ENCODE measurements around the gene WNT9A. TPM values are rescaled to one million over a fixed set of nuclear protein-coding genes. Genes with fewer than 3 reads are reported as not detected.

Gene WNT9A
- total and polyA plus RNA-seq, 2 of the 4 experiments (the other 2 are of a cell fraction): 0.18 to 0.36 TPM

DNA sequence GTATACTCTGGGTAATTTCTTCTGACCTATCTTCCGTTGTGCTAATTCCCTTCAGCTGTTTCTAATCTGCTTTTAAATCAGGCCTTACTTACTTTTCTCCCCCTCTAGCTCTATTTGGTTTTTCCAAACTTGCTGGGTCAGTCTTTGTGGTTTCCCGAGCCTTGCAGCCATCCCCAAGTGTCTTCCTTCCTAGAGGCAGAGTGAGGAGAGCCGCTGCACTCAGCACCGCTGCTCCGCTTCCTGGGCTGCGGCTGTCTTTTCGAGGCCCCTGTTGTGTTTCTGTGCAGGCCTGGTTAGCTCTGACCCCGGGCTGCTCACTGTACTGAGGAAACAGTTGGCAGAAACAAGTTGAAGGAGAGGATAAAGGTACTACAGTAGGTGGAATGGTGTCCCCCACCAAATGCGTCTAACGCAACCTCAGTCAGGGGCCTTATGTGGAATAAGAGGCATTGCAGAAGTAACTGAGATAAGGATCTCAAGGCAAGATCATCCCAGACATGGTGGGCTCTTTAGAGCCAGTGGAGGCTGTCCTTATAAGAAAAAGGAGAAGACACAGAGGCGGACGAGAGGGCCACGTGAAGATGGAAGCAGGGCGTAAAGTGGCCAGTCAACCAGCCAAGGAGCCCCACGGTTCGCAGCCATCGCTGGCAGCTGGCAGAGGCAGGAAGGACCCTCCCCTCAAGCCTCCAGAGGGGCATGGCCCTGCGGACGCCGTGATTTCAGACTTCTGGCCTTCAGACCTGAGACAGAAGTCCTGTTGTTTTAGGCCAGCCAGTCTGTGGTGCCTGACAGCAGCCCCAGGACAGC is 10.5 kb downstream of the WNT9A start:
- Histone ChIP-seq H3K36me3 (ENCODE audit: control insufficient read depth, insufficient read depth, low read length) (no peaks in the 10 kb centered on the region), H3K27me3 (ENCODE audit: control insufficient read depth, insufficient read depth, low read length) (no peaks in the 10 kb centered on the region; the same call in 1 of the 2 replicates), H3K9ac (ENCODE audit: low read depth, low read length) (no peak overlapping the region), H2BK20ac (ENCODE audit: low read depth, low read length) (no peak overlapping the region), H3K23ac (ENCODE audit: low read depth, low read length) (no peak overlapping the region), H3K4me2 (ENCODE audit: low read depth, low read length) (no peak overlapping the region), H2AK5ac (ENCODE audit: low read depth, low read length) (no peak overlapping the region), H2AFZ (replicated peaks; ENCODE audit: low read length, poor library complexity) (no peak overlapping the region), H3K27ac (ENCODE audit: insufficient read depth, low read length) (no peak overlapping the region), H3K9me3 (ENCODE audit: control insufficient read depth, insufficient read depth, low read length) (peaks cover 20% of the 10 kb centered on the region; the same call in 1 of the 2 replicates), H3K56ac (ENCODE audit: extremely low read depth, insufficient read depth, low read length) (no peak overlapping the region), H3K79me1 (ENCODE audit: low read depth in 1 of 2, low read length in 2 of 2) (no peaks in the 10 kb centered on the region), H3K18ac (ENCODE audit: low read depth, low read length) (no peak overlapping the region), H4K20me1 (ENCODE audit: insufficient read depth, low read length) (no peaks in the 10 kb centered on the region), H4K8ac (ENCODE audit: low read depth in 2 of 2, low read length in 2 of 2) (no peak overlapping the region), H4K91ac (ENCODE audit: insufficient read depth, low read depth, low read length) (no peak overlapping the region), H3K9me1 (ENCODE audit: insufficient read depth, low read length) (no peaks in the 10 kb centered on the region), H2BK5ac (ENCODE audit: low read depth, low read length, poor library complexity, severe bottlenecking) (no peak overlapping the region), H3K4me1 (ENCODE audit: control insufficient read depth, insufficient read depth, low read length) (no peaks in the 10 kb centered on the region), H2BK120ac (ENCODE audit: low read depth, low read length) (no peak overlapping the region), H2BK15ac (ENCODE audit: low read depth, low read length) (no peak overlapping the region), H3K4me3 (ENCODE audit: insufficient read depth, low read depth, low read length) (no peak overlapping the region), H4K5ac (ENCODE audit: low read depth, low read length) (no peak overlapping the region), H3K14ac (replicated peaks; ENCODE audit: low read depth, low read length) (no peak overlapping the region), H3K4ac (ENCODE audit: low read depth, low read length) (no peak overlapping the region), H2AK9ac (replicated peaks; ENCODE audit: low read depth, low read length, poor library complexity) (no peak overlapping the region)
- WGBS, 2 experiments (ENCODE audit: extremely low coverage in 2 of 2, insufficient read length in 1 of 2): 84% methylated on average over 5 of the region's 20 CpGs; no CpG with 5 or more reads in 1 of the 2 experiments
- DNase-seq: no peak
- dilution Hi-C loops (cut with HindIII; ENCODE audit: low sequenced_read_pairs, unreplicated experiment): no loop called here
- ChIA-PET POLR2A (ENCODE audit: unreplicated experiment) (no interaction called here), CTCF (no interaction called here)
- no TSS peak for BruUV-seq (replicated peaks)
- no peak for ATAC-seq (ENCODE audit: low read depth)
- intact Hi-C loops (cut with micrococcal nuclease): no loop called here
- in situ Hi-C loops (cut with MboI; ENCODE audit: low sequenced_read_pairs): loop anchor here (25.0 kb wide), 1 partner anchor 450 kb away; no protein-coding TSS in a partner anchor
- TF ChIP-seq CTCF (conservative IDR thresholded peaks at IDR 0.05; ENCODE audit: low read depth, low read length): no peak
- TF ChIP-seq BHLHE40 (IDR thresholded peaks at IDR 0.05; ENCODE audit: low read depth, low read length): no peak
- TF ChIP-seq MXI1 (IDR thresholded peaks at IDR 0.05; ENCODE audit: borderline replicate concordance, low read depth, low read length): no peak
- TF ChIP-seq, protein P1, sequence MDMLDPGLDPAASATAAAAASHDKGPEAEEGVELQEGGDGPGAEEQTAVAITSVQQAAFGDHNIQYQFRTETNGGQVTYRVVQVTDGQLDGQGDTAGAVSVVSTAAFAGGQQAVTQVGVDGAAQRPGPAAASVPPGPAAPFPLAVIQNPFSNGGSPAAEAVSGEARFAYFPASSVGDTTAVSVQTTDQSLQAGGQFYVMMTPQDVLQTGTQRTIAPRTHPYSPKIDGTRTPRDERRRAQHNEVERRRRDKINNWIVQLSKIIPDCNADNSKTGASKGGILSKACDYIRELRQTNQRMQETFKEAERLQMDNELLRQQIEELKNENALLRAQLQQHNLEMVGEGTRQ (IDR thresholded peaks at IDR 0.05; ENCODE audit: low read depth, low read length): no peak
- TF ChIP-seq CHD1 (IDR thresholded peaks at IDR 0.05; ENCODE audit: low read depth, low read length): no peak
- TF ChIP-seq SMC3 (IDR thresholded peaks at IDR 0.05; ENCODE audit: low read depth, low read length): no peak
- TF ChIP-seq, protein P2, sequence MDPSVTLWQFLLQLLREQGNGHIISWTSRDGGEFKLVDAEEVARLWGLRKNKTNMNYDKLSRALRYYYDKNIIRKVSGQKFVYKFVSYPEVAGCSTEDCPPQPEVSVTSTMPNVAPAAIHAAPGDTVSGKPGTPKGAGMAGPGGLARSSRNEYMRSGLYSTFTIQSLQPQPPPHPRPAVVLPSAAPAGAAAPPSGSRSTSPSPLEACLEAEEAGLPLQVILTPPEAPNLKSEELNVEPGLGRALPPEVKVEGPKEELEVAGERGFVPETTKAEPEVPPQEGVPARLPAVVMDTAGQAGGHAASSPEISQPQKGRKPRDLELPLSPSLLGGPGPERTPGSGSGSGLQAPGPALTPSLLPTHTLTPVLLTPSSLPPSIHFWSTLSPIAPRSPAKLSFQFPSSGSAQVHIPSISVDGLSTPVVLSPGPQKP (IDR thresholded peaks at IDR 0.05; ENCODE audit: borderline replicate concordance, low read depth, low read length): no peak
- no peak for TF ChIP-seq RCOR1 (IDR thresholded peaks at IDR 0.05; ENCODE audit: insufficient replicate concordance, low read length)
- no peak for TF ChIP-seq FOS (IDR thresholded peaks at IDR 0.05; ENCODE audit: low read depth, low read length)
- TF ChIP-seq NFE2L2 (IDR thresholded peaks at IDR 0.05; ENCODE audit: low read depth, low read length): no peak
- TF ChIP-seq RAD21 (IDR thresholded peaks at IDR 0.05; ENCODE audit: low read length): no peak
- no peak for TF ChIP-seq POLR2A (IDR thresholded peaks at IDR 0.05; ENCODE audit: low read depth, low read length)
- no peak for TF ChIP-seq CEBPB (IDR thresholded peaks at IDR 0.05; ENCODE audit: low read depth, low read length)
- TF ChIP-seq MAFK (IDR thresholded peaks at IDR 0.05; ENCODE audit: low read depth, low read length): no peak
- no peak for TF ChIP-seq RFX5 (IDR thresholded peaks at IDR 0.05; ENCODE audit: low read depth, low read length)
